GM18519 (cell line): ENCODE data around the gene ZNF837.

Source experiments
- ATAC-seq: cut with Tn5 transposase; IDR thresholded peaks from one replicate; pipeline ENCODE4 v1.9.1; 2021; ENCODE audit warnings: mild to moderate bottlenecking, moderate library complexity; ENCODE audit not compliant: unreplicated experiment, low FRiP score

The ZNF837 gene

DNA sequence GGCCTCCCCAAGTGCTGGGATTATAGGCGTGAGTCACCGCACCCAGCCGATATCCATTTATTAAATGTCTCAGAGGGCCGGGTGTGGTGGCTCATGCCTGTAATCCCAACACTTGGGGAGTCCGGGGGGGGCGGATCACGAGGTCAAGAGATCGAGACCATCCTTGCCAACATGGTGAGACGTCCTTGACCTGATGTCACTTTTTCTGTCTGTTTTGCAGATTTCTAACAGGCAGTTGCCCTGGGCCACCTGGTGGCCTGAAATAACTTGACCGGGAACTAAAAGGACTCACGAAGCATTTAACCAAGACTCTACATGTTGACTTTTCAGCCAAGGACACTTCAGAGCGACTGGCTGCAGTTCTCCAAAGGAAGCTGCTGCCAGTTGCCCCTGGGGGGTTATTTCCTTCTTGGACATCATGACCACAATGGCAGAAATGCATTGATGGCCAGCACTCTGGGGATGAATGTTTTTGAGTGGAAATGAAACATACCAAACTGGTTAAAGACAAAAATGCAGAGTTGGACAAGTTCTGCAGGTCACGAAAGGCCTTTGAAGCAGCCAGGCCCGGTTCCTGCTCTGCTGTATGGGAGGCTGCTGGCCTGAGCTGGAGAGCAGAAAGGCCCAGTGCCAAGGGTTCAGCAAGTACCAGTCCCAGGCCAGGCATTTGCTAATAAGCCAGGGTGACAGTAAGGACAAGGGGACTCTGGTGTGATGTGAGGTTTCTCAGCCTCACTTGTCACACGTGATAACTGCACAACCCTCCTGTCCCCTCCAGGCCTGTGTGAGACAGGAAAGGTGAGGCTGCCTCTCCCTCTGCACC lies 8.3 kb downstream of the ZNF837 start:
- ATAC-seq = no peak

DNA sequence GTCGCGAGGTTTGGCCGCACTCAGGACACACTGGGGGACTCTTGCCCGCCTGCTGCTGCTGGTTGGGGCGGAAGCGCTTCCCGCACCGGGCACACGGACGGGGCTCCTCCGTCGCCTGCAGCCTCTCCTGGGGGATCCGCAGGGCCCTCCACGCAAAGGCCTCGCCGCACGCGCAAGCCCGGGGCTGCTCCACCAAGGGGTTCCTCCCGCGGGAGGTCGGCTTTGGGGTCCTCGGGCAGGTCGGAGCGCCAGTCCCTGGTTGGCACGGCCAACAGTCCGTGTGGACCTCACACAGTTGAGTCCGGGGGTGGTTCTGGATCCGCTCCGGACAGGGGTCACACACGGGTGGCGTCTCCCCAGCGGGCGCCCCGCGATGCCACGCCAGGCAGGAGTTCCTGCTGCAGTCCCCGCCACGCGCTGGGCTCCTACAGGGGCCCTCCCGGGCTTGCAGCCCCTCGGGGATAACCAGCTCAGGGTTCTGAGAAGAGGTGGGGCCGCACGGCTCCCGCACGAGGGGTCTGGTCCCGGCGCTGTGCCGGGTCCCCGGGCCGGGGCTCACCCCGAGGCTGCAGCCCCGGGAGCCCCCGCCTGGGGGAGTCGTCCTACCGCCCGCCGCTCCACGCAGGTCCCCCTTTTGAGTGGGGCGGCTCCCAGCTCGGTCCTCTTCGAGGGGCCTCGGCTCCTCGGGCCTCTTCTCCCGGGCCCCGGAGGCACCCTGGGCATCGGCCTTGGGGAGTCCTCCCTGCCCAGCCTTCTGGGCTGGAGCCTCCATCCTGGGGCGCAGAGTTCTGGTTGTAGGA lies 12.1 kb downstream of the ZNF837 start:
- no peak for ATAC-seq

DNA sequence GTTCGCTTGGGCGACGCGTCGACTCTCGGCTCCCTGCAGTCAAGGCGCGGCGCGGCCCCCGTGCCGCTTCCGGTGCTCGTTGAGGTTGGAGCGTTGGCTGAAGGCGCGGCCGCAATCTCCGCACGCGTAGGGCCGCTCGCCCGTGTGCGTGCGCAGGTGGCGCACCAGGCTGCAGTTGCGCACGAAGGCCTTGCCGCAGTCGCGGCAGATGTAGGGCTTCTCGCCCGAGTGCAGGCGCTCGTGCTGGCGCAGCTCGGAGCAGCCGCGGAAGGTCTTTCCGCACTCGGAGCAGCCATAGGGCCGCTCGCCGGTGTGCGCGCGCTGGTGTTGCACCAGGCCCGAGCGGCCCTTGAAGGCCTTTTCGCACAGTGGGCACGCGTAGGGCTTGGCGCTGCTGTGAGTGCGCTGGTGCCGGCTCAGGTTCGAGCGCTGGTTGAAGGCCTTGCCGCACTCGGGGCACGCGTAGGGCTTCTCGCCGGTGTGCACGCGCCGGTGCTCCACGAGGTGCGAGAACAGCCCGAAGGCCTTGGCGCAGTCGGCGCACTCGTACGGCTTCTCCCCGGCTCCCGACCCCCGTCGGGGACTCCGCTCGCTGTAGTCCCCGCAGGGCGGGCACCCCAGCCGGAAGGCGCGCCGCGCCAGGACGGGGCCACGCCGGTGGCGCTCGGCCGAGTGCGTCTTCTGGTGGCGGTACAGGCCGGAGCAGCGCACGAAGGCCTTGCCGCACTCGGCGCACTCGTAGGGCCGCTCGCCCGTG lies 13.0 kb downstream of the ZNF837 start:
- no peak for ATAC-seq

DNA sequence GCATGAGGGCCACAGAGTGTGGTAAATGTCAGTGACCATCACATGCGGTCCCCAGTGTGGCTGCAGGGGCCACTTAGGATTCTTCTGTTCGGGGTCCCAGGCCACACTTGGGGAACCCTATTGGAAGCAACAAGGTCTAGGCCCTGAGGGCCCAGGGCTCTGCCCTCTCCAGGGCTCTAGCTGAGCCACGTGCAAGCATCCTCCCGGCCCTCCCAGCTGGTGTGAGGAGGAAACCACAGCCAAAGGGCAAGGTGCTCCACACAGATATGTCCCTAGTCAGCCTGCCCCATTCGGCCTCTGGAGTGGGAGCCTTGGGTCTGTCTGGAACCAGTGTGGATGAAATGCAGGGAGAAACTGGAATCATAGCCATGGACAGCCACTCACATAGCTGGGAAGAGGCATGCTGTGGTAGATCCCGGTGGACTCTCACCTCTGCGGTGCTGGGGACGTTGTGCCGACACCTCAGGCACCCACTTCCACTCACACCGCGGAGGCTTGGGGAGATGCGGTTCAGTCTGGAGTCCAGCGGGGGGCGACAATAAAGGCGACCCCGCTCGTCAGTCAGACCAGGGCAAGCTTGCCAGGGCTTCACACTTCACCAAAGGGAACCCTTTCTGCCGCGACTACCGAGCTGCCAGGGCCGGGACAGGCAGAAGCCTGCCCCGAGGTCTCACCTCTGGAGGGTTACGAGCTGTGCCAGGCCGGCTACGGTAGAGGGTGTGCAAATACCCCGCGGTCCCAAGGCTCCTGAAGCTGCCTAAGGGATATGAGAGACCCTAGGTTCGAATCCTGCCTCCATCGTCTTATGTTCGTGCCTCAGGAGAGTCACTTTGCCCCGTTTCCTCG lies 14.0 kb downstream of the ZNF837 start:
- ATAC-seq = no peak

DNA sequence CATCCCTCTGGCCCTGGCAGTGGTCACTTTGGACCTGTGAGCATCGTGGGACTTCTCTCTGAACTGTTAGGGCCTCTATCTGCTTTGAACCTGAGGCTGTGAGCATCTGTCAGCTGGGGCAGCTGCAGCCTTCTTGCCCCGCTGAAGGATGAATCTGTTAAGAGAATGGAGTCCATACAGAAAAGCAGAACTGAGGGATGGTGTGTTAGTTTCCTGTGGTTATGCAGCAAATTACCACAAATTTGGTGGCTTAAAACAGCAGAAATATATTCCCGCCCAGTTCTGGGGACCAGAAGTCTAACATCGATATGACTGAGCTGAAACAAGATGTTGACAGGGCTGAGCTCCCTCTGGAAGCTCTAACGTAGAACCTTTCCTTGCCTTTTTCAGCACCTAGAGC lies 16.7 kb downstream of the ZNF837 start:
- ATAC-seq = no peak

DNA sequence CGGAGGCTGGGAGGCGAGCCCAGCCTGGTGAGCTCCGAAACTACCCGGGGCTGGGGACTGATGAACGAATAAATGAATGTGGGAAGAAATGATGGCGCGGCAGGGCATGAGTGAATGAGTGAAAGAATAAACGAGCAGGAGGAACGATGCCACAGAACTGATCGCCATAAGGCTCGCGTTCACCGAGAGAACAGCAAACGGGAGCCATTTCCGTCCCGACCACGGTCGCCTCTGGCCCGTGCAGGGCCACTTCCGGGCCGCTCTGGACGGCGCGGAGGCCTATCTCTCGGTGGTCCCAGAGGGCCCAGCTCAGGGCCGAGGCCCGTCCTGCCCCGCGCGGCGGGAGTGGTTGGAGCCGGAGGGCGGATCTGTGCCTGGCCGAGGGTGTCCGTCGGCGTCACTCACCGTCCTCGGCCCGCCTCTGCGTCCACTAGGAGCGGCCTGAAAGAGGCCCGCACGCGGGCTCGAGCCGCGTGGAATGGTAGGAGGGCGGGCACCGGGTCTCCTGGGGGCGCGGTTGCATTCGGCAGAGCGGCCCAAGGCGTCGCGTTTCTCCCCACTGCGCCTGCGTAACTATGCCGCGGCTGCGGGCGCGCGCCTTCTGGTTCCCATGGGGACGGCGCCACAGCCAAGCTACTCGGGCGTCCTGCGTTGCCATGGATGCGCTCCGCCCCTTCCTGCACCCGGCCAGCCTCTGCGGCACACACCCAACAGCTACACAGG lies 18.4 kb downstream of the ZNF837 start, which contains the start of gene ZNF497:
TSS of gene ZNF497 (minus strand) at position 480 of the 723 bp plus-strand sequence. CDS start 5,116 bp downstream, outside the sequence.
- peak; percentile 63 for ATAC-seq

DNA sequence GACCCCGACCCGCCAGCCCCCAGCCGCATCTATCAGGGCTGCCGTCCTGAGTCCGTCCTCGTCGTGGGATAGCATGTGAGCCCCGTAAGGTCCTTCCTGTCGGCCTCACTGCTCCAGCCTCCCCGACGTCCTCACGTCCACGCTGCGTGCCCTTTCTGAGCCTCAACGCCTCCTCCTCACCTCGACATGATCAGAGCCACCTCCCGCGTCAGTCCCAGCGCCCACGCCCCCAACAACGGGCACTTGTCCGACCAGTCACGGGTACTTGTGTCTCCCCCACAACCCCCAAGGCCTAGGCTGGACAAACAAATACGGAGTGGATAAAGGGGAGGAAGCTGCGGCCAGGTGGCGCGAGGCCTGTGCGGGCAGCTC lies 18.9 kb downstream of the ZNF837 start:
- ATAC-seq = no peak

DNA sequence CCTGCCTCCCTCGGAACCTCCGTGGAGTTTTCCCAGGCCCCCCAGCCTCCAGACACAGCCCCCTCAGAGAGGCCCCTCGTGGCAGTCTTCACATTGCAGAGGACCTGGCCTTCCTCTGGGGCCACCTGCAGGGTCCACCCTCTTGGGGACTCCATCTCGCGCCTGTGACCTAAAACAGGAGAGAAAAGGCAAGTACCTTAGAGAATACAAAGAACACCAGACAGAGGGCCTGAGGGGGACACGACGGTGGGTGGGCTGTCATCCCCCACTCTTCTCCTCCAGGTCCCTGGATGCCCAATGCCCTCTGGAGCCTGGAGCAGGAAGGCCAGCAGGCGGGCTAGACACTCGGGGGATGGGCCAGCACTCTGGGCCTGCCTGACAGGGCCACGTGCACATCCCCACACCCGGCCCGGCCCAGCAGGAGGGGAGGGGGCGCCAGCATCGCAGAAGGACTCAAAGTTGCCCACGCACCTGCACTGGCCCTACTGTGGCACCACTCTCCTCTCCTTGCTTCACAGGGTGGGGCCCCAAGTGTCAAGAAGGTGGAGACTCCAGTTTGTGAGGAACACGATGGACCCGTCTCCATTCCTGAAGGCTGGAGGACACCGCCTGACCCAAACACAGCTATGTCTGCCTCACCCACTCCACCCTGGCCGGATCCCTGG lies 23.2 kb downstream of the ZNF837 start:
- ATAC-seq = no peak

DNA sequence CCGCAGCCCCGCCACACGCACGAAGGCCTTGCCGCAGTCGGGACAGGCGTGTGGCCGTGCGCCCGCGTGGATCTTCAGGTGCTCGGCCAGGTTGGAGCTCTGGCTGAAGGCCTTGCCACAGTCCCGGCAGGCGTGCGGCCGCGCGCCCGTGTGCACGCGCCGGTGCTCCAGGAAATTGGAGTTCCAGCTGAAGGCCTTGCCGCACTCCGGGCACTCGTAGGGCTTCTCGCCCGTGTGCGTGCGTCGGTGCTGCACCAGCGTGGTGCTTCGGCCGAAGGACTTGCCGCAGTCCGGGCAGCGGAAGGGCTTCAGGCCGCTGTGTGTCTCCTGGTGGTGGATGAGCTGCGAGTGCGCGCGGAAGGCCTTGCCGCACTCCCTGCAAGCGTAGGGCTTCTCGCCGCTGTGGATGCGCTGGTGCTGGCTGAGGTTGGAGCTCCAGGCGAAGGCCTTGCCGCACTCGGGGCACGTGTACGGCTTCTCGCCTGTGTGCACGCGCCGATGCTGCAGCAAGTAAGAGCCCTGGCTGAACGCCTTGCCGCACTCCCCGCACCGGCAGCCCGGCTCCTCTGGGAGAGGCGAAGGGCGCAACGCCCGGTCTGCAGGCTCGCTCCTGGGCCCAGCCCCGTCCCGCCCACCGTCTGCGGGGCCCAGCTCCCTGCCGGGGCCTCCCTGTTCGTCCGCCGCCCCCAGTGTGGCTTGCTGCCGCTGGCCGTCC lies 23.9 kb downstream of the ZNF837 start:
- ATAC-seq = no peak

DNA sequence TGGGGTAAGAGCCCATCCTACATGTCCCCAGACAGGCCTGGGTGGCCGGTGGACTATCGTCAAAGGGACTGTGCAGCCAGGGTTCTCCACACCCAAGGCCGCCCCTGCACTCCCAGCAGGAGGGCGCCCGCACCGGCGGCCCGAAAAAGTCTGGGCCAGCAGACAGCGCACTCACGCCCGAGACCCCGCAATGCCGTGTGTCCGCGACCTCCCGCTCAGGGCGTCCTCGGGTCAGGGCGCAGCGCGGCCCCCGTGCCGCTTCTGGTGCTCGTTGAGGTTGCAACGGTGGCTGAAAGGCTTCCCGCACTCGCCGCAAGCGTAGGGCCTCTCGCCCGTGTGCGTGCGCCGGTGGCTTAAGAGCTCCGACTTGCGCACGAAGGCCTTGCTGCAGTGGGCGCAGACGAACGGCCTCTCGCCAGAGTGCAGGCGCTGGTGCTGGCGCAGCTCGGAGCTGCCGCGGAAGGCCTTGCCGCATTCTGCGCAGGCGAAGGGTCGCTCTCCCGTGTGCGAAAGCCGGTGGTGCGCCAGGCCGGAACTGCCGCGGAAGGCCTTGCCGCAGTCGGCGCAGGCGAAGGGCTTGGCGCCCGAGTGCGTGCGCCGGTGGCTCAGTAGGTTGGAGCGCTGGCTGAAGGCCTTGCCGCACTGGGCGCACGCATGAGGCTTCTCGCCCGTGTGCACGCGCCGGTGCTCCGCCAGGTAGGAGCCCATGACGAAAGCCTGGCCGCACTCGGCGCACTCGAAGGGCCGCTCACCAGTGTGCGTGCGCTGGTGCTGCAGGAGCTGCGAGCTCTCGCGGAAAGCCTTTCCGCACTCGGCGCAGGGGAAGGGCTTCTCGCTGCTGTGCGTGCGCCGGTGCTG lies 24.7 kb downstream of the ZNF837 start:
- no peak for ATAC-seq

DNA sequence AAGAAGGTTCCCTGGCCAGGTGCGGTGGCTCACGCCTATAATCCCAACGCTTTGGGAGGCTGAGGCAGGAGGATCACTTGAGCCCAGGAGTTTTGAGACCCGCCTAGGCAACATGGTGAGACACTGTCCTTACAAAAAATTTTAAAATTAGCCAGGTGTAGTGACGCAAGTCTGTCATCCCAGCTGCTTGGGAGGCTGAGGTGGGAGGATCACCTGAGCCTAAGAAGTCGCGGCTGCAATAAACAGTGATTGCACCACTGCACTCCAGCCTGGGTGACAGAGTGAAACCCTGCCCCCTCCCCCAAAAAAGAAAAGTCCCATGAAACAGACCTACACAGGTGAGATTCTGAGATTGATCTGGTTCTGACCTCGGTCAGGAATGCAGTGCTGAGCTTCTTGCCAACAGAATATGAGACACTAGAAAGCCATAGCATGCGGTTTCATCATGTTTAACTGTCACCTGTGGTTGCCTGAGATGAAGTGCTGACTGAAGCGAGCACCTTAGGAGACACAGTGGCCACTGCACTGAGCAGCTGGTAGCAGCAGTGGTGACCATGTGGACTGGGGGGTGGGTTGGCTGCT lies 25.5 kb downstream of the ZNF837 start:
- no peak for ATAC-seq

DNA sequence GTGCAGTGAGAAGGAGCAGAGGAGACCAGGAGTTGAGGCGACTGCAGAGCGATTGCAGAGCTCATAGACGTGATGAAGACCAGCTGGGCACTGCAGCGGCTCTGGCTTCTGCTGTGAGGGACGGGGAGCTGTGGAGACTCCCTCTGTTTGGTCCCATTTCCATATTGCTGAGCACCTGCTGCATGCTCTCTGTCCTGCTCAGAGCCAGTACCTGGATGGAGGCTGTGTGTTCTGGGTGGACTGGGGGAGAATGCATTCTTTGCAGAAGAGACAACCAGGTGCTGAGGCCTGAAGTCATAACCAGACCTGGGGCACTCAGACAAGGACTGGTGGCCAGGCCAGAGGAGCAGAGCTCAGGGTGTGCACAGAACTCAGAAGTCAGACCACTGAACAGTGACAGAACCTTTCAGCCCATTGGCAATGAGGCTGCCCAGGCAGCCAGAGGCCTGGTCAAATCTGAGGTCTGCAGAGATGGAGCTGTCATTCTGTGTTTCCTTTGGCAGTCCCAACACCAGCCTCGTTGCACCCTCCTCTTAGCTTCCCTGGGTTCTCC lies 26.3 kb downstream of the ZNF837 start:
- no peak for ATAC-seq

DNA sequence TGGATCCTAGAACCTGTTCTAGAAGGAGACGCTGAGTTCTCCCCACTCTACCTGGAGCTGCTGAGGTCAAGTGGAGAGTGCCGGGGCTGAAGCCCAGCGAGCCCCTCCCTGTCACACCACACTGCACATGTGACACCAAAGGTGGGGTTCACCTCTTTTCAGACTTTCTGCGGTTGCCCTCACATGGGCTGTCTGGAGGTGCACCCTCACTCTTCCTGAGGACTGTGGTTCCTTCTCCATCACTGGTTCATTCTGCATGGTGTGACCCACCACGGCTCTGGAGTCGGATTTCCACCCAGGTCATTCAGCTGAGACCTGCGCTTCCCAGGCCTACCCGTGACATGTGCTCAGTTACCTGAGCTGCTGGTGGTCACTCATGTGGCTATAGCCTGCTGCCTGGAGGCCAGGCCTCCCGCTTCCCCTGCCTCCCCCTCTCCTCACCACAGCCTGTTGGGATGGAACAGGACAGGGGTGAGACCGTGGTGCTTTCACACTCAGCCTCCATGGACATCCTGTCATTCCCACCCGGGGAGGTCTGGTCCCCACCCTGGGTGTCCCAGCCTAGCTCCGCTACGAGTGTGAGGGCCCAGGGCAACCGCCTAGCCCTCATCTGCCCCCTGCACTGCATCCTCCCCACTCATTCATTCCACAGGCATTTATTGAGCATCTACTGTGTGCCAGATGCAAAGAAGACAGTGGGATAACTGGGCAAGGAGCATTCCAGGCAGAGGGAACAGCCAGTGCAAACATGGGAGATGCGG lies 26.9 kb downstream of the ZNF837 start:
- no peak for ATAC-seq

DNA sequence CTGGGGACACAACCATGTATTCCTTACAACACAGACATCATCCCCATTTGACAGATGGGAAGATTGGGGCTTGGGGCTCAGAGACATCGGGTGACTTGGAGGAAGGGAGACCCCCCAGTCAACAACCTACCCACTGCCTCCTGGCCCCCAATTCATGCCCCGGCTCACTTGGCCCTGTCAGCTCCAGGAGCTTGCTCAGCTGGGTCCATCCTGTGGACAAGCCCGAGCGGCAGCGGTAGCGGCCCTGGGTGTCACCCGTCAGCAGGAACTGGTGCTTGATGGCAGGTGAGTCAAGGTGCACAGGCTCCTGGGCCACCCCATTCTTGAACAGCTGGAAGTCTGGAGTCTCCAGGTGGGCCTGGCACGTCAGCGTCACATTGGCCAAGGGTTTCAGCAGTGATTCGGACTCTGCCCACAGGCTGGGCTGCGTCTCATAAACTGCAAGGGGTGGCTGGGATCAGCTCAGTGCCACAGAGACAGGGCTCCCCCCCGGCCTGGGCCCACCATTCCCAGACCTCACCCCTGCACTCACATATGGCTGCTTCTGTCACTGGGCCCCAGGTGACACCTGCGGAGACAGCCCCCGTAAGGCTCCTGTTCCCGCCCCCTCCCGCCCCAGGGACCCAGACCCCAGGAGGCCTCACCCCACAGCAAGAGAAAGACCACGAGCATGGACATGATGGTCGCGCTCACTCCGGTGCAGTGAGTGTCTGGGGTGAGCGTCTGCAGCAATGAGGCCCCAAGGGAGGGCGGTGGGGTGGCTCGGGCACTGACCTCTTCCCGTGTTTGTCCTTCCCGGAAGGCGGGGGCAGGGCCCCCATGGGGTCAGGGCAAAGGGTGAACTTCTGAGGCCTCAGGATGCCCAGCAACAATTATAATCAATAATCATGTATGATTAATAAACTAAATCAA lies 27.8 kb downstream of the ZNF837 start, which contains the start of gene A1BG:
TSS of gene A1BG (minus strand) at position 733 of the 912 bp plus-strand sequence. CDS start at position 678, 55 bp downstream.
- ATAC-seq = no peak
